Effector memory CD8-positive, alpha-beta T cell (primary cell): ENCODE measurements around the gene SAMHD1.
A peak's percentile ranks its signal among the peaks of the same experiment; 100 is the strongest.
"Not testable (repeated sequence)": the region's sequence is repeated elsewhere in the genome, so short reads cannot be mapped to it uniquely, and the experiment has no call there.

Experiments
- ATAC-seq: fragments of 150-1000 bp; cut with Tn5 transposase; replicated peaks from 2 replicates; pipeline ENCODE4 v1.10.0; 2021; ENCODE audit warnings: mild to moderate bottlenecking, moderate library complexity
- DNase-seq, 3 experiments: peaks; one replicate each; pipeline ENCODE4 v3.0.0; 2021
- H3K27ac Mint-ChIP-seq, 2 donors: one replicate each; pipeline ENCODE4 v1.8.0; 2022; ENCODE audit warnings: mild to moderate bottlenecking in 2 of 2, mixed read lengths in 2 of 2, moderate library complexity in 2 of 2
- H3K27me3 Mint-ChIP-seq, 2 donors: one replicate each; pipeline ENCODE4 v1.8.0; 2022; ENCODE audit warnings: mixed read lengths in 2 of 2
- H3K36me3 Mint-ChIP-seq: one replicate; pipeline ENCODE4 v1.8.0; 2022; ENCODE audit warnings: mild to moderate bottlenecking, moderate library complexity, mixed read lengths; ENCODE audit not compliant: insufficient read depth
- H3K4me1 Mint-ChIP-seq, 2 donors: one replicate each; pipeline ENCODE4 v1.8.0; 2022; ENCODE audit warnings: low read depth in 2 of 2, mixed read lengths in 2 of 2
- H3K4me3 Mint-ChIP-seq, 2 donors: one replicate each; pipeline ENCODE4 v1.8.0; 2022; ENCODE audit warnings: mild to moderate bottlenecking in 2 of 2, mixed read lengths in 2 of 2, moderate library complexity in 2 of 2
- H3K9me3 Mint-ChIP-seq, 2 donors: one replicate each; pipeline ENCODE4 v1.8.0; 2022; ENCODE audit warnings: mixed read lengths in 2 of 2
- total RNA-seq, 9 experiments: gene quantifications; one replicate each; lab custom pipeline; 2026; lab: John Stamatoyannopoulos, UW

The SAMHD1 gene
- total RNA-seq: 95.1 to 317 (median 186) reads per million in 9 experiments

DNA sequence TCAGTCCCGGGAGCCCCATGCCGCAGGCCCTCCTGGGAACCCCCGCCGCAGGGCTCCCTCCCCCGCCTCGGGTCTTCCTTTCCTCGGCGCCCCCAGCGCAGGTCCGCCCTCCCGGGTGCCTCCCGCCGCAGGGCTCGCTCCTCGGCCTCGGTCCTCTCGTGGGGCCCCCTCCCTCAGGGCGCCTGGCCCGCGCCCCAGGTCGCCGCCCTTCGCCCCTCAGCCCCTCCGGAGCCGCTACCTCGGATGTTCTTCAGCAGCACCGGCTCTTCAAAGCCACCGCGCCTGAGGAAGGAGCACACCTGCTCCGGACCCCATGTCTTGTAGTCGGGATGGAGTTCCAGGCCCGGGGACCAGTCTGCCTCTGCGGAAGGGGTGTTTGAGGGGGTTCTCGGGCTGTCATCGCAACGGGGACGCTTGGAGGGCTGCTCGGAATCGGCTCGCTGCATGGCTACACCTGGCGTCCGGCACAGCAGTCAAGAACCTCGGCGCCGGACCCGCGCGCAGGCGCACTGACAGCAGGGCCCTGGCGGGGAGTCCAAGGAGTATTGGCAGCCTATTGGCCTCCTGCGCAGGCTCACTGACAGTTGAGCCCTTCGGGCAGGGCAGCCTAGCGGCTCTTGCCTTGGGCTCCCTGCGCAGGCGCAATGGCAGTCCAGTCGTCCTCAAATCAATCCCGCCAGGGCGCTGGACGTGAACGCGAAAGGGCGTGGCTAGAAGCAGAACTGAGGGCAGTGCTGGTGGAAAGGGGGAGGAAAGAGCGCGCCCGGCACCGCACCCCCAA is at the start of gene SAMHD1:
SAMHD1 (minus strand) TSS at position 511 of the 781 bp plus-strand sequence; CDS start at position 446, 65 bp downstream.
- H3K4me1 Mint-ChIP-seq: peaks cover 38 to 48% of the 10 kb centered on the region in 2 donors

DNA sequence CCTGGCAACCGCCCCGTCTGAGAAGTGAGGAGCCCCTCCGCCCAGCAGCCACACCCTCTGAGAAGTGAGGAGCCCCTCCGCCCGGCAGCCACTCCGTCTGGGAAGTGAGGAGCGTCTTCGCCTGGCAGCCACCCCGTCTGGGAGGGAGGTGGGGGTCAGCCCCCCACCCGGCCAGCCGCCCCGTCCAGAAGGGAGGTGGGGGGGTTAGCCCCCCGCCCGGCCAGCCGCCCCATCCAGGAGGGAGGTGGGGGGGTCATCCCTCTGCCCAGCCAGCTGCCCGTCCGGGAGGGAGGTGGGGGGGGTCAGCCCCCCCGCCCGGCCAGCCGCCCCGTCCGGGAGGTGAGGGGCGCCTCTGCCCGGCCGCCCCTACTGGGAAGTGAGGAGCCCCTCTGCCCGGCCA is 48.7 kb upstream of the SAMHD1 start:
- H3K4me3 Mint-ChIP-seq, H3K27me3 Mint-ChIP-seq, H3K9me3 Mint-ChIP-seq, H3K4me1 Mint-ChIP-seq, ATAC-seq, DNase-seq, H3K27ac Mint-ChIP-seq: not testable (repeated sequence)
- peaks cover 29% of the 10 kb centered on the region for H3K36me3 Mint-ChIP-seq

More for the DNA sequence above, at the start of gene SAMHD1:
- ATAC-seq: peak; percentile 84
- DNase-seq: peak; percentile 77 to 83 (median 81)
- H3K27ac Mint-ChIP-seq: peak within 1 kb of the TSS; percentile 97 to 100
- H3K4me3 Mint-ChIP-seq: peak within 1 kb of the TSS; percentile 93 to 99
- H3K27me3 Mint-ChIP-seq: no peaks in the 10 kb centered on the region
- H3K36me3 Mint-ChIP-seq: peaks cover 43% of the 10 kb centered on the region
- no peaks in the 10 kb centered on the region for H3K9me3 Mint-ChIP-seq

DNA sequence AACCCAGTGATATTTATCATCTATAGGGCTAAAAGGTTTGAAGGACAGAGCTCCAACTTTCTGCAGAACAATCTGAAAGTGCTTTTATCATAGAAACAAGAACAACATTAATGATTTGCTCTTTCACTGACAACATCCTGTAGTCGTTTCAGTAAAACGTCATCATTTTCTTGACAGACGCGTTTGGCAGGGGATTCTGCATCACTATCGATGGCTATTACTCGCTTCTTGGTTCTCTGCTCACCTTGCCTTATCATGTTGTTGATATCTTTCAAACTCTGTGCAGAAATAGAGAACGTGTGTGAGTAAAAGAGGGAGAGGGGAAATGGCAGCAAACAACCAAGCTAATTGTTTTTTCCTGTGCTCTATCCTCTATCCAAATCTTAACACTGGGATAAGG is 47.1 kb upstream of the SAMHD1 start:
- no peaks in the 10 kb centered on the region for H3K27me3 Mint-ChIP-seq
- peaks cover 25% of the 10 kb centered on the region for H3K36me3 Mint-ChIP-seq
- H3K4me3 Mint-ChIP-seq: no peak overlapping the region

DNA sequence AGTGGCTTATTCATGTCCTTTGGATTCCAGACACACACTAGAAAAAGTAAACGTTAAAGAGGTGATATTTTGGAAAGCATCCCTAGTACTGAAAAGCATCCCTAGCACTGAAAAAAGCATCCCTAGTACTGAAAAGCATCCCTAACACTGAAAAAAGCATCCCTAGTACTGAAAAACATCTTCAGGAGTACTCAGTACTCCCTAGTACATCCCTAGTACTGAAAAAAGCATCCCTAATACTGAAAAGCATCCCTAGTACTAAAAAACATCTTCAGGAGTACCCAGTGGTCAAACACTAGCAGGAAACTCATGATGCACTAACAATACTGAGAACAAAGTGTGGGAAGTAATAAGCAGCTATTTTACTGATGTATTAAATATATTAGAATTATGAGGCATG is 45.6 kb upstream of the SAMHD1 start:
- Mint-ChIP-seq H3K4me3 (no peak overlapping the region), H3K9me3 (no peaks in the 10 kb centered on the region), H3K27me3 (no peaks in the 10 kb centered on the region), H3K27ac (no peak overlapping the region), H3K4me1 (peaks cover 0 to 2% of the 10 kb centered on the region in 2 donors), H3K36me3 (peaks cover 12% of the 10 kb centered on the region)
- ATAC-seq (no peak), DNase-seq (no peak)

More for the DNA sequence above, 47.1 kb upstream of the SAMHD1 start:
- Mint-ChIP-seq H3K4me1 (peaks cover 0 to 2% of the 10 kb centered on the region in 2 donors), H3K27ac (no peak overlapping the region), H3K9me3 (no peaks in the 10 kb centered on the region)
- DNase-seq (no peak), ATAC-seq (no peak)

GRCh38 chr20:36994221-36994620 is 42.7 kb upstream of the SAMHD1 start:
- H3K27ac Mint-ChIP-seq: peak overlapping the region; percentile 10 to 66
- not testable (repeated sequence) for H3K9me3 Mint-ChIP-seq, H3K27me3 Mint-ChIP-seq, H3K4me3 Mint-ChIP-seq, H3K36me3 Mint-ChIP-seq, H3K4me1 Mint-ChIP-seq, DNase-seq, ATAC-seq

- peak overlapping the region in 1 of 2 donors; percentile 17 for H3K27ac Mint-ChIP-seq
- no peak for ATAC-seq
- DNase-seq: no peak
- no peak overlapping the region for H3K4me3 Mint-ChIP-seq
- H3K4me1 Mint-ChIP-seq: peaks cover 9 to 16% of the 10 kb centered on the region in 2 donors
- no peaks in the 10 kb centered on the region for H3K27me3 Mint-ChIP-seq
- H3K36me3 Mint-ChIP-seq: peaks cover 5% of the 10 kb centered on the region
- H3K9me3 Mint-ChIP-seq: no peaks in the 10 kb centered on the region
These were observed 41.4 kb upstream of the SAMHD1 start for GRCh38 chr20:36992802-36993334.

DNA sequence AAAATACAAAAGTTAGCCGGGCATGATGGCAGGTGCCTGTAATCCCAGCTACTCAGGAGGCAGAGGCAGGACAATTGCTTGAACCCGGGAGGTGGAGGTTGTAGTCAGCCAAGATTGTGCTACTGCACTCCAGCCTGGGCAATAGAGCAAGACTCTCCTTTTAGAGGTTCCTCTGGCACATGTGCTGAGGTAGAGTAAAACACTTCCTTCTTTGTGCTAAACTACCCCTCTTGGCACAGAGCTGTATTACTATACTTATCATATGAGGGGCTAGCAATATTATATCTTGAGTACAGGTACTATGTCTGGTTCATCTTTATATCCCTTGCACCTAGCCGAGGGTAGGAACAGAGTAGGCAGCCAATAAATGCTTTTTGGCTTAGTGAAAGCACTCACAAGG is 40.2 kb upstream of the SAMHD1 start:
- Mint-ChIP-seq H3K36me3 (peaks cover 5% of the 10 kb centered on the region), H3K27ac (no peak overlapping the region), H3K4me3 (no peak overlapping the region), H3K4me1 (peaks cover 9 to 16% of the 10 kb centered on the region in 2 donors), H3K9me3 (no peaks in the 10 kb centered on the region), H3K27me3 (no peaks in the 10 kb centered on the region)
- DNase-seq (no peak), ATAC-seq (no peak)

DNA sequence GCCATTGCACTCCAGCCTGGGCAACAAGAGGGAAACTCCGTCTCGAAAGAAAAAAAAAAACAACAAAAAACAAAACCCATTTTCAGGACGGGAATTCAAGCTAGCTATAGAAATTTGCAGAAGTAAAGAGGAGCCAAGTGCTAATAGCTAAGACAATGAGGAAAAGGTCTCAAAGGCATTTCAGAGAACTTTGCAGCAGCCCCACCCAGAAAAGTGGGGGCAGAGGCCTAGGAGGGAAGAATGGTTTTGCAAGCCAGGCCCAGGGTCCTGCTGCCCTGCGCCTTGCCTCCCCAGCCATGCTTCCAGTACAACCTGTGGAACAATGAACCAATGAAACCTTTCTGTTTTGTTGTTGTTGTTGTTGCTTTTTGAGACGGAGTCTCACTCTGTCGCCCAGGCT is 38.3 kb upstream of the SAMHD1 start:
- no peaks in the 10 kb centered on the region for H3K9me3 Mint-ChIP-seq
- H3K4me1 Mint-ChIP-seq: peaks cover 8 to 19% of the 10 kb centered on the region in 2 donors
- no peak for ATAC-seq
- DNase-seq: no peak
- no peaks in the 10 kb centered on the region for H3K27me3 Mint-ChIP-seq
- H3K27ac Mint-ChIP-seq: no peak overlapping the region
- no peaks in the 10 kb centered on the region for H3K36me3 Mint-ChIP-seq
- H3K4me3 Mint-ChIP-seq: no peak overlapping the region

DNA sequence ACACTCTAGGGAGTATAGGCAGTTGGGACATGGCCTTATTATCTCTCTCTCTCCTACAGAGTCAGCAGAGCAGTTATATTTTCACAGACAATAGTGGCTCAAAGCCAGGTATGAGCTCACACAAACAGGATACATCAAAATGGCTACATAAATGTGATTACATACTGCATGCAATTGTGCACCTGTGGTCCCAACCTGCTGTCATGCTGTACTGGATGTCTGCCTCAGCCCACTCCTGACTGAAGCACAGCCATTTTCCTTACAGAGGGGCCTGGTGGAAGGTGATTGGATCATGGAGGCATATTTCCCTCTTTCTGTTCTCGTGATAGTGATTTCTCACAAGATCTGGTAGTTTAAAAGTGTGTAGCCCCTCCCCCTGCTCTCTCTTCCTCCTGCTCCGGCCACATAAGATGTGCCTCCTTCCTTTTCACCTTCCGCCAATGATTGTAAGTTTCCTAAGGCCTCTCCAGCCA is 37.0 kb upstream of the SAMHD1 start:
- Mint-ChIP-seq H3K4me1 (peaks cover 8 to 19% of the 10 kb centered on the region in 2 donors), H3K4me3 (no peak overlapping the region), H3K9me3 (no peaks in the 10 kb centered on the region), H3K36me3 (no peaks in the 10 kb centered on the region), H3K27me3 (no peaks in the 10 kb centered on the region), H3K27ac (peak overlapping the region; percentile 9 to 75)
- DNase-seq (no peak), ATAC-seq (peak; percentile 26)

- ATAC-seq (no peak), DNase-seq (no peak)
- peaks cover 7% of the 10 kb centered on the region for H3K36me3 Mint-ChIP-seq
- H3K27ac Mint-ChIP-seq: no peak overlapping the region
- H3K4me1 Mint-ChIP-seq: peaks cover 8 to 17% of the 10 kb centered on the region in 2 donors
- no peak overlapping the region for H3K4me3 Mint-ChIP-seq
- no peaks in the 10 kb centered on the region for H3K9me3 Mint-ChIP-seq
- no peaks in the 10 kb centered on the region for H3K27me3 Mint-ChIP-seq
These were observed 32.7 kb upstream of the SAMHD1 start for GRCh38 chr20:36984257-36984638.

GRCh38 chr20:36975099-36975818 is 23.8 kb upstream of the SAMHD1 start:
- ATAC-seq: peak; percentile 97
- peaks cover 13% of the 10 kb centered on the region for H3K36me3 Mint-ChIP-seq
- peak overlapping the region; percentile 30 to 86 for H3K27ac Mint-ChIP-seq
- H3K27me3 Mint-ChIP-seq: no peaks in the 10 kb centered on the region
- H3K9me3 Mint-ChIP-seq: no peaks in the 10 kb centered on the region
- peaks cover 12 to 13% of the 10 kb centered on the region in 2 donors for H3K4me1 Mint-ChIP-seq
- H3K4me3 Mint-ChIP-seq: peak overlapping the region; percentile 19 to 37
- peak; percentile 37 to 46 (median 41) for DNase-seq

GRCh38 chr20:36974660-36975059 is 23.2 kb upstream of the SAMHD1 start:
- peak; percentile 31 for ATAC-seq
- DNase-seq: no peak
- Mint-ChIP-seq H3K9me3 (no peaks in the 10 kb centered on the region), H3K36me3 (peaks cover 13% of the 10 kb centered on the region), H3K4me1 (peaks cover 17 to 19% of the 10 kb centered on the region in 2 donors), H3K4me3 (peak overlapping the region; percentile 19 to 37), H3K27me3 (no peaks in the 10 kb centered on the region), H3K27ac (peak overlapping the region; percentile 46 to 86)

DNA sequence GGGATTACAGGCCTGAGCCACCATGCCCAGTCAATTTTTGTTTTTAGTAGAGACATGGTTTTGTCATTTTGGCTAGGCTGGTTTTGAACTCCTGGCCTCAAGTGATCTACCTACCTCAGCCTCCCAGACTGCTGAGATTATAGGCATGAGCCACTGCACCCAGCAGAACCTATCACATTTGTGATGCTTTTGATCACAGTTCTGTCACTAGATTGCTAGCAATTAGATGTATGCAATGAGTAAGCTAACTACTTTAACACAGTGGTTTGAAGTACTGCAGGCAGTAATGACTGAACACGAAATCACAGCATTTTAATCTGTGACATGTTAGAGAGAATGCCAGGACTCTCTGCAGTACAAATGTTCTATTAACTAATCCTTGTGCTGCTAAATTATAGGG is 19.6 kb upstream of the SAMHD1 start:
- DNase-seq: no peak
- no peaks in the 10 kb centered on the region for H3K27me3 Mint-ChIP-seq
- peaks cover 32 to 35% of the 10 kb centered on the region in 2 donors for H3K4me1 Mint-ChIP-seq
- H3K36me3 Mint-ChIP-seq: peaks cover 9% of the 10 kb centered on the region
- peak overlapping the region; percentile 70 to 97 for H3K27ac Mint-ChIP-seq
- no peak for ATAC-seq
- no peaks in the 10 kb centered on the region for H3K9me3 Mint-ChIP-seq
- peak overlapping the region in 1 of 2 donors; percentile 14 for H3K4me3 Mint-ChIP-seq
